Fibroblast of the aortic adventitia (primary cell): Measurements from ENCODE around the gene KDM6B. TPM values are rescaled to one million over a fixed set of nuclear protein-coding genes. Genes with fewer than 3 reads are reported as not detected.
"Not testable (repeated sequence)": the region's sequence is repeated elsewhere in the genome, so short reads cannot be mapped to it uniquely, and the experiment has no call there.

Source experiments
- DNase-seq: peaks from one replicate; pipeline ENCODE4 v3.0.0-alpha.2; 2010; ENCODE audit warnings: low read depth
- H3K4me3 ChIP-seq: 2 replicates; pipeline ENCODE4 v1.5.1; 2011; ENCODE audit warnings: low read depth, mild to moderate bottlenecking, control low read depth, low read length, moderate library complexity
- total RNA-seq: library from RNA; depleted of rRNA; stranded (reverse); fragments of >200 nt; gene quantifications from 2 replicates; pipeline ENCODE4 v1.2.3, GENCODE V29; 2012; ENCODE audit warnings: low replicate concordance
- TF ChIP-seq, protein P1 (sequence below): IDR thresholded peaks from 2 replicates; pipeline ENCODE4 v1.5.1; 2011; ENCODE audit warnings: mild to moderate bottlenecking, low read length, control low read depth, inconsistent platforms; ENCODE audit not compliant: insufficient read depth

KDM6B gene
- total RNA-seq, 1 donor, result 5.7 TPM

GRCh38 chr17:7857713-7858521 is 23.9 kb downstream of the KDM6B start, which contains the start of gene CYB5D1:
CYB5D1 (plus strand) TSS chr17:7858003; CDS start chr17:7858135, 132 bp downstream.
- peak; percentile 96 for DNase-seq
- TF ChIP-seq, protein P1, sequence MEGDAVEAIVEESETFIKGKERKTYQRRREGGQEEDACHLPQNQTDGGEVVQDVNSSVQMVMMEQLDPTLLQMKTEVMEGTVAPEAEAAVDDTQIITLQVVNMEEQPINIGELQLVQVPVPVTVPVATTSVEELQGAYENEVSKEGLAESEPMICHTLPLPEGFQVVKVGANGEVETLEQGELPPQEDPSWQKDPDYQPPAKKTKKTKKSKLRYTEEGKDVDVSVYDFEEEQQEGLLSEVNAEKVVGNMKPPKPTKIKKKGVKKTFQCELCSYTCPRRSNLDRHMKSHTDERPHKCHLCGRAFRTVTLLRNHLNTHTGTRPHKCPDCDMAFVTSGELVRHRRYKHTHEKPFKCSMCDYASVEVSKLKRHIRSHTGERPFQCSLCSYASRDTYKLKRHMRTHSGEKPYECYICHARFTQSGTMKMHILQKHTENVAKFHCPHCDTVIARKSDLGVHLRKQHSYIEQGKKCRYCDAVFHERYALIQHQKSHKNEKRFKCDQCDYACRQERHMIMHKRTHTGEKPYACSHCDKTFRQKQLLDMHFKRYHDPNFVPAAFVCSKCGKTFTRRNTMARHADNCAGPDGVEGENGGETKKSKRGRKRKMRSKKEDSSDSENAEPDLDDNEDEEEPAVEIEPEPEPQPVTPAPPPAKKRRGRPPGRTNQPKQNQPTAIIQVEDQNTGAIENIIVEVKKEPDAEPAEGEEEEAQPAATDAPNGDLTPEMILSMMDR, result no peak
- H3K4me3 ChIP-seq, result peak within 1 kb of the TSS; percentile 86

GRCh38 chr17:7858522-7858810 is 24.4 kb downstream of the KDM6B start:
- no peak for DNase-seq

GRCh38 chr17:7859028-7859427 is 25.0 kb downstream of the KDM6B start:
- H3K4me3 ChIP-seq, result peak overlapping the region; percentile 86
- TF ChIP-seq, protein P1, result no peak
- DNase-seq, result no peak

More at GRCh38 chr17:7858522-7858810, 24.4 kb downstream of the KDM6B start:
- H3K4me3 ChIP-seq, result peak overlapping the region; percentile 86
- TF ChIP-seq, protein P1, result peak; percentile 65

DNA sequence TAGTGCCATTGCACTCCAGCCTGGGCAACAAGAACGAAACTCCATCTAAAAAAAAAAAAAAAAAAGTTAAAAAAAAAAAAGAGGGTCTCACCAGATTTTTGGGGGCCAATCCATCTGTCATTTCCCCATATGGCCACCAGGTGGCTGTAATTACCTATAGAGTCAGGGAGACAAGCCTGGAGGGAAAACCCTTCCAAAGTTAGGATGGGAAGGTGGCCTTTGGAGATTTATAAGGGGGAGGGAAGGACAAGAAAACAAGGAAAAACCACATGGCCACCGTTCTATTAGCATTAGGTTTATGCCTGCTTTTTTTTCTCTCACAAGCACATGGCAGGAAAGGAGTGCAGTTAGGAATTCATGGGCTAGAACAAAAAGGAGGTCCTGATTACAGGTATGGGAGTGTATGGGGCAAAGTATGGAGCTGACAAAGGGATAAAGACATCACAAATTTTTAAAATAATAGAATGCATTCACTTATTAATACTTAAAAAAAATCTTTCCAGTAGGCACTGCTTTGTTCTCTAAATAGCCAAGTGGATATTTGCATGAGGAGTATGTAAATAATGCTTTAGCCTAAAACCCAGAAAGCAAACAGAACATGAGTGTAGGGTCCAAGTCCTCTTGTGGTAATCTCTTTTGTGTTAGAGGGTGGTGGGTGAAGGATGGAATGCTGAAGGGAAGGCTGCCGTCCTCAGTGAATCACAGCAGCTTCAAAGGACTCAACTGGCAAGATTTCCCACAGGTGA is 28.8 kb downstream of the KDM6B start:
- no peak overlapping the region for H3K4me3 ChIP-seq
- DNase-seq, result peak; percentile 71
- TF ChIP-seq, protein P1, result peak; percentile 70

- not testable (repeated sequence) for DNase-seq
Measured at GRCh38 chr17:7864384-7864783, 30.4 kb downstream of the KDM6B start.

GRCh38 chr17:7864995-7865650 is 31.1 kb downstream of the KDM6B start:
- TF ChIP-seq, protein P1, result no peak
- H3K4me3 ChIP-seq, result no peak overlapping the region
- DNase-seq, result no peak

More at GRCh38 chr17:7864384-7864783, 30.4 kb downstream of the KDM6B start:
- H3K4me3 ChIP-seq, result not testable (repeated sequence)

DNA sequence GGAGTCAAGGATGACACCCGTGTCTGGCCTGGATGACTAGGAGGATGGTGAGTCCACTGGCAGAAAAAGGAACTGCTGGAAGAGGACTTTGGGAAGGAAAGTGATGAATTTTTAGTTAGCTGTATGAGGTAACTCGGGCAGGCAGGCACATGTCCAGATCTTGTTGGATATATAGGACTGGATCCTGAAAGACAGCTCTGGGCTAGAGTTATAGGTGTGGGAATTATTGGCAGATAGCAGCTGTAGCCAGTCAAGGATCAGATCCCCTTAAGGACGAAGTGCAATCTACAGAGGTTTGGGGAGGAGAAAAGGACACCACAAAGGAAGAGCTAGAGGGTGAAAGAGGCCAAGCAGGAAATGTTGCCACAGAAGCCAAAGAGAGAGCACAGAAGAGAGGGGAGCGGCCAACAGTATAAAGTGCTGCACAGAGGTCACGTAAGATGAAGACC is 33.9 kb downstream of the KDM6B start:
- no peak for DNase-seq
- TF ChIP-seq, protein P1, result no peak
- H3K4me3 ChIP-seq, result no peak overlapping the region
